Measurements from ENCODE around the gene SRP68.

Gene SRP68

GRCh38 chr17:76000755-76001521, 71.4 kb downstream of the SRP68 start, which contains the start of gene CDK3:
Gene CDK3, plus strand, starts transcription at chr17:76000855. Its CDS starts 571 bp downstream, at chr17:76001426.
- no peak for DNase-seq (ENCODE audit: extremely low read depth in 1 of 2, low read depth in 1 of 2)

GRCh38 chr17:76000016-76000754, 72.1 kb downstream of the SRP68 start:
- DNase-seq (ENCODE audit: extremely low read depth in 1 of 2, low read depth in 1 of 2) = peak in 1 of 2 donors; percentile 47

GRCh38 chr17:75998327-75998795, 74.0 kb downstream of the SRP68 start:
- no peak for DNase-seq (ENCODE audit: extremely low read depth in 1 of 2, low read depth in 1 of 2)

- DNase-seq (ENCODE audit: extremely low read depth in 1 of 2, low read depth in 1 of 2) = no peak
Measured at GRCh38 chr17:75996665-75997590, 75.4 kb downstream of the SRP68 start.

- no peak for DNase-seq (ENCODE audit: extremely low read depth in 1 of 2, low read depth in 1 of 2)
Measured at GRCh38 chr17:75995385-75995925, 76.9 kb downstream of the SRP68 start.

GRCh38 chr17:75994802-75995370, 77.4 kb downstream of the SRP68 start:
- no peak for DNase-seq (ENCODE audit: extremely low read depth in 1 of 2, low read depth in 1 of 2)

GRCh38 chr17:75991396-75991795, 80.9 kb downstream of the SRP68 start:
- DNase-seq (ENCODE audit: extremely low read depth in 1 of 2, low read depth in 1 of 2) = no peak
